ENCODE data around the gene SPEN. TPM values are rescaled to one million over a fixed set of nuclear protein-coding genes. Genes with fewer than 3 reads are reported as not detected.

Gene SPEN
- total and polyA plus RNA-seq, 10 of the 15 experiments (the other 5 are each of a cell fraction or from before 2014, with no cell fraction given), result 5.2 to 58.7 (median 20.1) TPM

DNA sequence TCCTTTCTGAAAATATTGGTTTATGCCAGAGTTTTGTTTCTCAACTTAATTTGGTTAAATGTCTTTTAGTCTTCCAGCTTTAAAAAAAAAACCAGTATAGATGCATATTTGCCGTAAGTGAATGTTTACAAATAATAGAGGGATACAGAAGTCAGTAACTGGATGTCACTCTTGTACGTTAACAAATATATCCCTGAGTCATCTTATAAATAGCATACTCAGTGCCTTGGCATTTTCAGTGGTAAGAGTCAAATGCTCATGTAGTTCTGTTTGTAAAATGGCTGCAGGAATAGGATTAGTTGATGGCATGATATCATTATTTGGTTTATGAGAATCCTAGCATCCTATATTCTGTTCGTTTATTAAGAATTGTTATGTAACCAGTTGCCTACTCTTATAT, 55.4 kb downstream of the SPEN start:
- Histone ChIP-seq H3K4me1 (ENCODE audit: control insufficient read depth, insufficient read depth, low read length) (no peaks in the 10 kb centered on the region; the same call in 1 of the 2 replicates), H3K9me3 (replicated peaks; ENCODE audit: control insufficient read depth, insufficient read depth, low read length) (no peaks in the 10 kb centered on the region), H3K27ac (ENCODE audit: control insufficient read depth, insufficient read depth) (no peak overlapping the region), H3K4me2 (ENCODE audit: control insufficient read depth, insufficient read depth) (no peak overlapping the region), H3K27me3 (replicated peaks in 1 of 2; ENCODE audit: control insufficient read depth in 2 of 2, insufficient read depth in 2 of 2, low read length in 1 of 2) (no peaks in the 10 kb centered on the region), H4K20me1 (ENCODE audit: control insufficient read depth, insufficient read depth) (no peaks in the 10 kb centered on the region), H3K9ac (ENCODE audit: control insufficient read depth, insufficient read depth, low read length) (no peak overlapping the region), H3K79me2 (ENCODE audit: control insufficient read depth, insufficient read depth, low read length) (peaks cover 66% of the 10 kb centered on the region), H3K36me3 (ENCODE audit: control insufficient read depth in 2 of 2, insufficient read depth in 2 of 2, low read length in 1 of 2) (peaks cover 1 to 3% of the 10 kb centered on the region in 2 experiments; a peak in 3 of 4 replicates), H3K4me3 (no peak overlapping the region), H2AFZ (ENCODE audit: control insufficient read depth, low read depth, low read length) (no peak overlapping the region)
- no peak for FAIRE-seq
- ChIA-PET POLR2A (interaction anchor here (1.1 kb wide), 1 partner anchor 25 kb away, joined by 3 read pairs; no protein-coding TSS in a partner anchor), SMC1A (ENCODE audit: uncharacterized antibody, unreplicated experiment) (interaction anchor here (1.2 to 1.9 kb wide), 4 partner anchors 8 to 87 kb away, joined by 3 to 8 read pairs (median 4); no protein-coding TSS in a partner anchor), CTCF (interaction anchor here (0.6 to 1.5 kb wide), 4 partner anchors 15 to 44 kb away, joined by 3 to 4 read pairs (median 4); no protein-coding TSS in a partner anchor), RAD21 (ENCODE audit: unreplicated experiment) (no interaction called here)
- WGBS (ENCODE audit: insufficient coverage, insufficient replicate concordance, low lambda C conversion rate, missing lambda C conversion rate), result 98% methylated on average over 3 of the region's 3 CpGs
- intact Hi-C loops (cut with micrococcal nuclease; ENCODE audit: unreplicated experiment) (no loop called here), in situ Hi-C loops (cut with MboI) (no loop called here)
- no peak for DNase-seq (ENCODE audit: low read depth, low spot score)
- BruUV-seq (replicated peaks), result no TSS peak
- TF ChIP-seq NBN (IDR thresholded peaks at IDR 0.05) (no peak), STAT3 (IDR thresholded peaks at IDR 0.05; ENCODE audit: low read depth, low read length) (no peak)
- ATAC-seq, result no peak

DNA sequence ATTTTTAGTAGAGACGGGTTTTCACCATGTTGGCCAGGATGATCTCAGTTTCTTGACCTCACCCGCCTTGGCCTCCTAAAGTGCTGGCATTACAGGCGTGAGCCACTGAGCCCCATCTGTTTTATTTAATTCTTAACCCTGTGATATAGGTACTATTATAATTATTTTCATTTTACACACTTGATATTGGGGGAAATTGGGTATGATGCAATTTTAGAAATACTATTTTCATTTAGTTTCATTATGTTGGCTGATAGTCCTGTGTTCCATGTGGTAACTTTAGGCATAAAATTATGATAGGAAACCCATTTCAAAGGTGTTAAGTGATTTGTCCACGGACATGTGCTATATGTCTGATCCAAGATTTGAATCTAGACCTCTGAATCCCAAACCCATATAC, 61.1 kb downstream of the SPEN start:
- H4K20me1 ChIP-seq (ENCODE audit: control insufficient read depth, insufficient read depth), result no peaks in the 10 kb centered on the region
- TF ChIP-seq POLR2AphosphoS2 (IDR thresholded peaks at IDR 0.05; ENCODE audit: low read depth, low read length) (no peak), DPF2 (IDR thresholded peaks at IDR 0.05) (no peak)

More for the DNA sequence above, 61.1 kb downstream of the SPEN start:
- ATAC-seq (no peak), FAIRE-seq (no peak), DNase-seq (ENCODE audit: low read depth, low spot score) (no peak)
- no peak overlapping the region for H3K4me3 ChIP-seq
- no TSS peak for BruUV-seq (replicated peaks)
- no peaks in the 10 kb centered on the region for H3K9me3 ChIP-seq (replicated peaks; ENCODE audit: control insufficient read depth, insufficient read depth, low read length)
- H3K36me3 ChIP-seq (ENCODE audit: control insufficient read depth in 2 of 2, insufficient read depth in 2 of 2, low read length in 1 of 2), result peaks cover 1 to 14% of the 10 kb centered on the region in 2 experiments
- no peak overlapping the region for H3K27ac ChIP-seq (ENCODE audit: control insufficient read depth, insufficient read depth)
- 98% methylated on average over 4 of the region's 4 CpGs for WGBS (ENCODE audit: insufficient coverage, insufficient replicate concordance, low lambda C conversion rate, missing lambda C conversion rate)
- no peak overlapping the region for H3K9ac ChIP-seq (ENCODE audit: control insufficient read depth, insufficient read depth, low read length)
- ChIA-PET POLR2A (no interaction called here), RAD21 (ENCODE audit: unreplicated experiment) (no interaction called here), CTCF (no interaction called here), SMC1A (ENCODE audit: uncharacterized antibody, unreplicated experiment) (no interaction called here)
- H3K4me2 ChIP-seq (ENCODE audit: control insufficient read depth, insufficient read depth), result no peak overlapping the region
- intact Hi-C loops (cut with micrococcal nuclease; ENCODE audit: unreplicated experiment) (no loop called here), in situ Hi-C loops (cut with MboI) (no loop called here)
- no peak overlapping the region for H2AFZ ChIP-seq (ENCODE audit: control insufficient read depth, low read depth, low read length)
- H3K4me1 ChIP-seq (ENCODE audit: control insufficient read depth, insufficient read depth, low read length), result no peaks in the 10 kb centered on the region; the same call in 1 of the 2 replicates
- H3K79me2 ChIP-seq (ENCODE audit: control insufficient read depth, insufficient read depth, low read length), result peaks cover 30% of the 10 kb centered on the region
- H3K27me3 ChIP-seq (replicated peaks in 1 of 2; ENCODE audit: control insufficient read depth in 2 of 2, insufficient read depth in 2 of 2, low read length in 1 of 2), result no peaks in the 10 kb centered on the region
